NT2/D1 (cell line): ENCODE results near the gene CCDC188.

Experiments used
- DNase-seq: peaks from one replicate; pipeline ENCODE4 v3.0.0-alpha.2; 2011; ENCODE audit warnings: low read depth, low spot score
- H3K27me3 ChIP-seq: 2 replicates; pipeline ENCODE4 v1.6.0; 2011; ENCODE audit warnings: mild to moderate bottlenecking; ENCODE audit not compliant: insufficient read length, insufficient read depth
- H3K36me3 ChIP-seq: 2 replicates; pipeline ENCODE4 v1.6.1; 2011; ENCODE audit warnings: mild to moderate bottlenecking, low read length, mixed read lengths; ENCODE audit not compliant: insufficient read depth, insufficient read length
- H3K4me1 ChIP-seq: 2 replicates; pipeline ENCODE4 v1.5.1; 2011; ENCODE audit not compliant: insufficient read depth, insufficient read length
- H3K4me3 ChIP-seq: 2 replicates; pipeline ENCODE4 v1.5.1; 2011; ENCODE audit warnings: low read depth; ENCODE audit not compliant: insufficient read length
- H3K9ac ChIP-seq: 2 replicates; pipeline ENCODE4 v1.6.0; 2011; ENCODE audit warnings: low read depth; ENCODE audit not compliant: insufficient read length
- H3K9me3 ChIP-seq: 2 replicates; pipeline ENCODE4 v1.5.1; 2011; ENCODE audit warnings: mild to moderate bottlenecking, low read length; ENCODE audit not compliant: insufficient read depth
- SUZ12 ChIP-seq: IDR thresholded peaks from 2 replicates; pipeline ENCODE4 v1.6.1; 2011; ENCODE audit not compliant: insufficient read length, insufficient read depth; ENCODE audit errors: extremely low read depth
- YY1 ChIP-seq: IDR thresholded peaks from 2 replicates; pipeline ENCODE4 v1.6.1; 2011; ENCODE audit not compliant: insufficient read length, insufficient read depth
- ZNF274 ChIP-seq: IDR thresholded peaks from 2 replicates; pipeline ENCODE4 v1.6.1; 2011; ENCODE audit warnings: mild to moderate bottlenecking, low read depth, low read length

Gene CCDC188

DNA sequence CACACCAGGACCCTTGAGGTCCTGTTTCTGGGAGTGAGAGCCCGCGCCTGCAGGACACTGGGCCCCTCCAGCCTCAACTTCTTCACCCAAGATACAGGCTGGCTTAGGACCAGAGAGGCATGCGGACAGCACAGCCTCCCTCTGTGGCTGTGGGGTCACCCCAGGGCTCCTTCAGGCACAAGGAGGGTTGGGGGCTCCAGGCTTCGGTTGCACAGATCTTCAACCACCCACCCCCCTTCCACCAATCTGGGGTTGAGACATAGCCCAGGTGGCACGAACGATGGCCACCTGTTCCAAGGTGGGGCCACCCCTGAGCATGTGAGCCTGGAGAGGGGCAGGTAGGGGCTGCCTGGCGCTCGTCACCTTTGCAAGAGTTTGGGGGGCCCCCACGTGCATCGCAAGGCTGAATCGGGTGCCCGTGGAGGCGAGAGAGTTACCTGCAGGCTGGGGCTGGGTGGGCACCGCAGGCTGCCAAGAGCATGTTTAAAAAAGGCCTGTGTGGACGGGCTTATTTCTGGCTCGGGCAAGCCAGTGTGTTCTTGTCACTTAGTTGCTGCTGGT is 18.1 kb downstream of the CCDC188 start:
- Histone ChIP-seq H3K9me3 (no peaks in the 10 kb centered on the region), H3K27me3 (no peaks in the 10 kb centered on the region), H3K9ac (peak overlapping the region; percentile 92), H3K4me1 (peaks cover 18% of the 10 kb centered on the region), H3K4me3 (peak overlapping the region; percentile 82), H3K36me3 (peaks cover 18% of the 10 kb centered on the region)
- TF ChIP-seq YY1 (no peak), ZNF274 (no peak), SUZ12 (no peak)
- DNase-seq, result no peak

GRCh38 chr22:20131859-20132685 is 18.8 kb downstream of the CCDC188 start:
- Histone ChIP-seq H3K9me3 (no peaks in the 10 kb centered on the region), H3K9ac (peak overlapping the region; percentile 92), H3K4me1 (peaks cover 16% of the 10 kb centered on the region)

GRCh38 chr22:20131597-20131858 is 19.3 kb downstream of the CCDC188 start, which contains the start of gene ZDHHC8:
ZDHHC8 (plus strand) TSS chr22:20131804; CDS start chr22:20131948, 144 bp downstream.
- Histone ChIP-seq H3K36me3 (peaks cover 28% of the 10 kb centered on the region), H3K27me3 (no peaks in the 10 kb centered on the region), H3K4me1 (peaks cover 16% of the 10 kb centered on the region), H3K9me3 (no peaks in the 10 kb centered on the region), H3K9ac (peak within 1 kb of the TSS; percentile 92), H3K4me3 (peak within 1 kb of the TSS; percentile 82)
- no peak for DNase-seq
- no peak for TF ChIP-seq SUZ12
- TF ChIP-seq YY1, result no peak
- TF ChIP-seq ZNF274, result no peak

More at GRCh38 chr22:20131859-20132685, 18.8 kb downstream of the CCDC188 start:
- Histone ChIP-seq H3K36me3 (peaks cover 25% of the 10 kb centered on the region), H3K27me3 (no peaks in the 10 kb centered on the region), H3K4me3 (peak overlapping the region; percentile 82)
- TF ChIP-seq SUZ12, result no peak
- no peak for TF ChIP-seq YY1
- no peak for TF ChIP-seq ZNF274
- no peak for DNase-seq

GRCh38 chr22:20130731-20131596 is 19.9 kb downstream of the CCDC188 start:
- Histone ChIP-seq H3K36me3 (peaks cover 30% of the 10 kb centered on the region), H3K27me3 (no peaks in the 10 kb centered on the region), H3K4me3 (peak overlapping the region; percentile 58), H3K9ac (peak overlapping the region; percentile 83), H3K9me3 (no peaks in the 10 kb centered on the region), H3K4me1 (peaks cover 16% of the 10 kb centered on the region)
- no peak for TF ChIP-seq YY1
- TF ChIP-seq ZNF274, result no peak
- TF ChIP-seq SUZ12, result no peak
- no peak for DNase-seq

GRCh38 chr22:20130319-20130718 is 20.5 kb downstream of the CCDC188 start:
- TF ChIP-seq SUZ12 (no peak), ZNF274 (no peak), YY1 (no peak)
- H3K27me3 ChIP-seq, result no peaks in the 10 kb centered on the region
- H3K4me1 ChIP-seq, result peaks cover 16% of the 10 kb centered on the region
- DNase-seq, result no peak
- no peak overlapping the region for H3K4me3 ChIP-seq
- H3K36me3 ChIP-seq, result peaks cover 34% of the 10 kb centered on the region
- H3K9ac ChIP-seq, result peak overlapping the region; percentile 56
- H3K9me3 ChIP-seq, result no peaks in the 10 kb centered on the region

DNA sequence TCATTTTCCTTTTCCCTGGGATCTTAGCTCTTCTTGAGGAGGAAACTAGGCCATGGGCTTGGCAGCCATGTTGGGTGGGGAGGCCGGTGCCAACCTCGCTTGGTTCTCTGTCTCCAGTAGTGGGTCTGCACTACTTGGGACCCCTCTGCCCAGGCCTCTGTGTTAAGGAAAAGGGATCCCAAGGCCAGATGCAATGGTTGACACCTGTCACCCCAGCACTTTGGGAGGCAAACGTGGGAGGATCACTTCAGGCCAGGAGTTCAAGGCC is 21.2 kb downstream of the CCDC188 start:
- Histone ChIP-seq H3K4me1 (peaks cover 16% of the 10 kb centered on the region), H3K27me3 (no peaks in the 10 kb centered on the region), H3K36me3 (peaks cover 41% of the 10 kb centered on the region), H3K9ac (no peak overlapping the region), H3K9me3 (no peaks in the 10 kb centered on the region), H3K4me3 (no peak overlapping the region)
- TF ChIP-seq ZNF274 (no peak), SUZ12 (no peak), YY1 (no peak)
- DNase-seq, result no peak
